Loucy (cell line): ENCODE results near the gene OS9.

Experiments
- H2AFZ ChIP-seq: fragments of 200-600 bp; sonication (generic); 2 replicates; pipeline ENCODE4 v1.6.0; 2016; ENCODE audit warnings: antibody characterized with exemption, mild to moderate bottlenecking, low read length, moderate library complexity
- H3F3A ChIP-seq: fragments of 200-600 bp; 2 replicates; pipeline ENCODE4 v1.6.0; 2016; ENCODE audit warnings: antibody characterized with exemption, low read depth, mild to moderate bottlenecking
- H3K27me3 ChIP-seq: fragments of 200-600 bp; sonication (generic); 2 replicates; pipeline ENCODE4 v1.6.1; 2014; ENCODE audit warnings: low read length, mild to moderate bottlenecking; ENCODE audit not compliant: insufficient read depth, poor library complexity, severe bottlenecking
- H3K36me3 ChIP-seq: fragments of 200-600 bp; sonication (generic); 2 replicates; pipeline ENCODE4 v1.6.1; 2016; ENCODE audit warnings: low read length; ENCODE audit not compliant: insufficient read depth
- H3K4me1 ChIP-seq: fragments of 200-600 bp; sonication (generic); 2 replicates; pipeline ENCODE4 v1.5.1; 2014; ENCODE audit warnings: low read length, mild to moderate bottlenecking; ENCODE audit not compliant: insufficient read depth, poor library complexity, severe bottlenecking
- H3K4me2 ChIP-seq: fragments of 200-600 bp; sonication (generic); 2 replicates; pipeline ENCODE4 v1.6.0; 2014; ENCODE audit warnings: antibody characterized with exemption, low read length, low read depth, mild to moderate bottlenecking; ENCODE audit not compliant: poor library complexity, severe bottlenecking
- H3K4me3 ChIP-seq: fragments of 200-600 bp; sonication (generic); 2 replicates; pipeline ENCODE4 v1.5.1; 2014; ENCODE audit warnings: low read length, mild to moderate bottlenecking, mixed read lengths; ENCODE audit not compliant: poor library complexity, severe bottlenecking
- H3K79me2 ChIP-seq: fragments of 200-600 bp; sonication (generic); 2 replicates; pipeline ENCODE4 v1.6.1; 2014; ENCODE audit warnings: low read length; ENCODE audit not compliant: insufficient read depth
- H3K9ac ChIP-seq: fragments of 200-600 bp; sonication (generic); 2 replicates; pipeline ENCODE4 v1.6.0; 2014; ENCODE audit warnings: mild to moderate bottlenecking, low read depth, low read length, moderate library complexity; ENCODE audit not compliant: poor library complexity, severe bottlenecking
- H3K9me2 ChIP-seq: fragments of 200-600 bp; sonication (generic); replicated peaks from 2 replicates; pipeline ENCODE4 v1.6.1; 2016; ENCODE audit warnings: low read depth, low read length, mixed read lengths
- H3K9me3 ChIP-seq: fragments of 200-600 bp; sonication (generic); 2 replicates; pipeline ENCODE4 v1.6.1; 2014; ENCODE audit warnings: mild to moderate bottlenecking, antibody characterized with exemption, low read length, low read depth; ENCODE audit not compliant: insufficient read depth
- H4K20me1 ChIP-seq: fragments of 200-600 bp; sonication (generic); 2 replicates; pipeline ENCODE4 v1.6.0; 2014; ENCODE audit warnings: antibody characterized with exemption, low read length, mild to moderate bottlenecking; ENCODE audit not compliant: insufficient read depth, poor library complexity, severe bottlenecking
- EZH2phosphoT487 ChIP-seq: fragments of 200-600 bp; IDR thresholded peaks from 2 replicates; pipeline ENCODE4 v1.6.1; 2018; ENCODE audit warnings: antibody characterized with exemption, mild to moderate bottlenecking, moderate library complexity, borderline replicate concordance
- TF ChIP-seq, protein P1 (sequence below): fragments of 200-600 bp; sonication (generic); conservative IDR thresholded peaks from 2 replicates; pipeline ENCODE4 v1.5.1; 2014; ENCODE audit warnings: mild to moderate bottlenecking, antibody characterized with exemption, low read length

The OS9 gene

DNA sequence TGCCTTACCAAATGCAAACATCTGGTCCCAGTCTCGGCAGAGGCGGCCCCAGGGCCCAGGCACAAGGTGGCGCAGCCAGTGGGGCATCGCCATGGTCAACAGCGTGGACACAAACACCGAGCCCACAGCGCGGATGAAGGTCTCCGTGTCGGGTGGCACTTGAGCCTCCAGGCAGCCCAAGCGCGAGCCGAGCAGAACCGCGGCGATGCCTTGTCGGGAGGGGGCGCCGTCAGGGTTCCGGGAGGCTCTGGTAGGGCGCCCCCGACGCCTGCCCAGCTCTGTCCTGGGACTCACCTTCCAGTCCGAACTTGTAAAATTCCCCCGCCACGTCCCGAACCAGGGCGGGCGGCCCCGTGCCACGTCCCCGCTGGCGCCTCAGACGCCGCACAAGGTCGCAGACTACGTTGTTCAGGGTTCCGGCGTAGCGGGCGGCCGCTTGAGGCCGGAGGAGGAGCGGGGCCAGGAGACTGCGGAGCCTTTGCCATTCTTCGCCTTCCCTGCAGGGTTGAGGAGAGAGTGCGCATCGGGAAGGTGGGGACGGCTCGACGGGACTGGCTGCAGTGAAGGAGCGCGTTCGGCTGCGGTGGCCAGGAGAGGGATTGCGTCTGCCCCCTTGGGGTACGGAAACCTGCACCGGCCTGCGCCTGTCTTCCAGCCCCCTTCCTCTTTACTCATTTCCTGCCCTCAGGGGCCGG, 71.2 kb downstream of the OS9 start:
- Histone ChIP-seq H4K20me1 (peaks cover 7% of the 10 kb centered on the region), H3K4me3 (no peak overlapping the region), H3K9me3 (no peaks in the 10 kb centered on the region), H3K4me1 (no peaks in the 10 kb centered on the region), H2AFZ (no peak overlapping the region), H3K27me3 (no peaks in the 10 kb centered on the region), H3K79me2 (no peaks in the 10 kb centered on the region), H3K4me2 (no peak overlapping the region), H3F3A (no peaks in the 10 kb centered on the region), H3K9me2 (no peaks in the 10 kb centered on the region), H3K36me3 (no peaks in the 10 kb centered on the region), H3K9ac (no peak overlapping the region)
- TF ChIP-seq, protein P1, sequence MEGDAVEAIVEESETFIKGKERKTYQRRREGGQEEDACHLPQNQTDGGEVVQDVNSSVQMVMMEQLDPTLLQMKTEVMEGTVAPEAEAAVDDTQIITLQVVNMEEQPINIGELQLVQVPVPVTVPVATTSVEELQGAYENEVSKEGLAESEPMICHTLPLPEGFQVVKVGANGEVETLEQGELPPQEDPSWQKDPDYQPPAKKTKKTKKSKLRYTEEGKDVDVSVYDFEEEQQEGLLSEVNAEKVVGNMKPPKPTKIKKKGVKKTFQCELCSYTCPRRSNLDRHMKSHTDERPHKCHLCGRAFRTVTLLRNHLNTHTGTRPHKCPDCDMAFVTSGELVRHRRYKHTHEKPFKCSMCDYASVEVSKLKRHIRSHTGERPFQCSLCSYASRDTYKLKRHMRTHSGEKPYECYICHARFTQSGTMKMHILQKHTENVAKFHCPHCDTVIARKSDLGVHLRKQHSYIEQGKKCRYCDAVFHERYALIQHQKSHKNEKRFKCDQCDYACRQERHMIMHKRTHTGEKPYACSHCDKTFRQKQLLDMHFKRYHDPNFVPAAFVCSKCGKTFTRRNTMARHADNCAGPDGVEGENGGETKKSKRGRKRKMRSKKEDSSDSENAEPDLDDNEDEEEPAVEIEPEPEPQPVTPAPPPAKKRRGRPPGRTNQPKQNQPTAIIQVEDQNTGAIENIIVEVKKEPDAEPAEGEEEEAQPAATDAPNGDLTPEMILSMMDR: no peak
- no peak for TF ChIP-seq EZH2phosphoT487

DNA sequence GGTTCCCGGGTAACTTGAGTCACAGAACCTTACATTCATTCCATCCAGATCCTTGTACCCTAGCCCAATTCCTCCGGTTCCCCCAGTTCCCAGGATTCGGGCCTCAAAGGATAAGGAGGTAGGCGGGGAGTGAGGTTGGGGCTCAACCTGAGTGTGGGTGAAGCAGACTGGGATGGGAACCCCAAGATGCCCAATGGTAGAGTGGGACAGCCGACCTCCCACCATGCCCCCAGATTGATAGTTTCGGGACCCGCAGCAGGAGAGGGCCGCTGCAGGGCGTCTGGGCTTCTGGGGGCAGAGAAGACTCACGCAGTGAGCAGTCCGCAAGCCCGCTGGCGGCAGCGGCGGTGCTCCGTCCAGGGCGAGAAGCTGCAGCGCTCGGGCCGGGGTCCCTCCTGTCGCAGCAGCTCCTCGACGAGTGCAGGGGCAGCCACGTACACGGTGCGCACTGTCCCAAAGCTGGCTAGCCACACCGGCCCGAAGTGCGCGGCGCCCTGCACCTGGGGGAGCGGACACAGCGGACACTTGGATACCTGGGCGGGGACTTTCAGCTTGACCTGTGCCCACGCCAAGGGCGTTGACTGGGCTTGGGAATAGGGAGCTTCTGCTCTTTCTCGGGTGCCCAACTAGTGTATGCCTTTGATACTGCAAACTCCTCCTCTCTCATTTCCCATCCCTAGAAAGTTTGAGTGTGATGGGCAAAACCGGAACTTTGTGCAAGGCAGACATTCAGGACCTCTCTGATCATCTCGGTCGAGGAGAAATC, 71.9 kb downstream of the OS9 start:
- Histone ChIP-seq H3F3A (no peaks in the 10 kb centered on the region), H4K20me1 (peaks cover under 1% of the 10 kb centered on the region), H3K9me3 (no peaks in the 10 kb centered on the region), H2AFZ (no peak overlapping the region), H3K79me2 (peaks cover 5% of the 10 kb centered on the region), H3K36me3 (no peaks in the 10 kb centered on the region), H3K4me3 (no peak overlapping the region), H3K4me1 (peaks cover 4% of the 10 kb centered on the region), H3K27me3 (no peaks in the 10 kb centered on the region), H3K9ac (no peak overlapping the region), H3K9me2 (no peaks in the 10 kb centered on the region), H3K4me2 (no peak overlapping the region)
- TF ChIP-seq EZH2phosphoT487: no peak
- TF ChIP-seq, protein P1: no peak

DNA sequence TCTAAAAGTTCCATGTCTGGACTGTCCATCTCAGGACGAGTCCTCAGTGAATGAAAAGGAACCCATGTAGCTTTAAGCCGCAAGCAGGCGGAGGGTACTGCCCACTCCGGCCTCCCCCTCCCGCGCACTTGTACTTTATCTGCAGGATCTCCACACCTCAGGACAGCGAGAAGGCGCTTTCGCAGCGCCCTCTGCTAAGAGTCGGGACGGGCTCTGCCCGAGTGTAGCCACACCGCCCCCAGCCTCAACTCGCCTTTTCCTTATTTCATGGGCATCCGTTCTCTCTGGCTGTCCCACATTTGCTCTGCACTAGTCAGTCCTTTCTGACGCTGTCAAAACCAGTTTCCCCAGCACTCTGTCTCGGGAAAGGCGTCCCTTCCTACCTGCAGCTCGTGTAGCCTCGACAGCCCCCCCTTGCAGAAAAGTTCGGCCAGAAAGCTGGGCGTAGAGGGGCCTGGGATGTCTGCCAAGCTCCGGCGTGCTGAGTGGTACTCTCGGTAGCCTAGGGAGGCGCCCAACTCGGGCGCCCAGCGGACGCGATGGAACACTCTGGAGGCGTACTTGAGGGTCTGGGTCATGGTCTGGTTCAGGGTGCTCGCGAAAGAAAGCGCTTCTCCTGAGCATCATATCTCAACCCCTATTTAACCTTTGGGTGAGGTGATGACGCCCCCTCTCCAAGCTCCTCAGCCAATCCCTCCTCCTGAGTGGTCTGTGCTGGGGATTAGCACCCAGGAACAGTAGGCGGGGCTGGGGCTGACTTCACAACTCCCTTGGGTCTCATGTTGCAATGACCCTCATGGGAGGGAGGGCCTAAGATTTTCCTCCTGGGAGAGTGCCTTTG, 72.8 kb downstream of the OS9 start, which contains the start of gene CYP27B1:
CYP27B1 (minus strand) TSS at position 615 of the 841 bp plus-strand sequence; CDS start at position 578, 37 bp downstream.
- Histone ChIP-seq H3K27me3 (no peaks in the 10 kb centered on the region), H2AFZ (no peak within 1 kb of the TSS), H3K4me1 (peaks cover 11% of the 10 kb centered on the region), H3K9me3 (no peaks in the 10 kb centered on the region), H3K4me2 (no peak within 1 kb of the TSS), H3K4me3 (no peak within 1 kb of the TSS), H3K9ac (no peak within 1 kb of the TSS), H3K9me2 (no peaks in the 10 kb centered on the region), H3K79me2 (peaks cover 11% of the 10 kb centered on the region), H3K36me3 (no peaks in the 10 kb centered on the region), H3F3A (no peaks in the 10 kb centered on the region), H4K20me1 (no peaks in the 10 kb centered on the region)
- TF ChIP-seq, protein P1: no peak
- TF ChIP-seq EZH2phosphoT487: no peak
